GM18498 (cell line): ENCODE data around the gene NAA10.

Experiments
- ATAC-seq: cut with Tn5 transposase; IDR thresholded peaks from one replicate; pipeline ENCODE4 v1.9.1; 2021; ENCODE audit warnings: mild to moderate bottlenecking, moderate library complexity; ENCODE audit not compliant: unreplicated experiment

Gene NAA10

GRCh38 chrX:153885968-153886903, 48.6 kb downstream of the NAA10 start, which contains the start of gene L1CAM:
L1CAM (minus strand) TSS chrX:153886173; CDS start chrX:153875836, 10,337 bp downstream.
- ATAC-seq: no peak

GRCh38 chrX:153885208-153885787, 49.5 kb downstream of the NAA10 start:
- no peak for ATAC-seq

- ATAC-seq: no peak
Measured at GRCh38 chrX:153884590-153884989, 50.2 kb downstream of the NAA10 start.

GRCh38 chrX:153884136-153884535, 50.7 kb downstream of the NAA10 start:
- ATAC-seq: no peak

- no peak for ATAC-seq
Measured at GRCh38 chrX:153883163-153883843, 51.5 kb downstream of the NAA10 start.

- ATAC-seq: no peak
Measured at GRCh38 chrX:153882557-153882956, 52.3 kb downstream of the NAA10 start.

- no peak for ATAC-seq
Measured at GRCh38 chrX:153882086-153882498, 52.7 kb downstream of the NAA10 start.

- no peak for ATAC-seq
Measured at GRCh38 chrX:153881281-153881680, 53.6 kb downstream of the NAA10 start.

GRCh38 chrX:153880440-153880815, 54.4 kb downstream of the NAA10 start:
- ATAC-seq: no peak

GRCh38 chrX:153879741-153880439, 54.9 kb downstream of the NAA10 start:
- ATAC-seq: no peak
